Adipose tissue (tissue), 3 donors: ENCODE data around the gene TRIM54. TPM values are rescaled to one million over a fixed set of nuclear protein-coding genes. Genes with fewer than 3 reads are reported as not detected.
"Not testable (repeated sequence)": the region's sequence is repeated elsewhere in the genome, so short reads cannot be mapped to it uniquely, and the experiment has no call there.

Experiments used
- H3K27ac ChIP-seq: one replicate; pipeline ENCODE4 v1.5.1; 2013; ENCODE audit warnings: low read depth, low read length
- WGBS, 3 donors: extraction: QIAGEN DNeasy Blood & Tissue Kit; methylation state at CpG; one replicate each; pipeline ENCODE4 v1.1.7; 2013; 5-methylcytosine and 5-hydroxymethylcytosine counted together
- polyA plus RNA-seq, 3 donors: library from polyadenylated mRNA; stranded (reverse); fragments of 200-250 nt; gene quantifications; one replicate each; pipeline ENCODE4 v1.2.3, GENCODE V29; 2013
- donor health status: healthy with polysubstance abuse.
- donor health status: Bipolar disorder and iron deficiency.
- donor health status: healthy.

TRIM54 gene
- polyA plus RNA-seq, 3 donors, result 0.03 to 1.3 (median 0.90) TPM

- not testable (repeated sequence) for H3K27ac ChIP-seq
- WGBS, 3 donors, result 62 to 82% (median 80%) methylated on average over 15 of the region's 15 CpGs
Observed at GRCh38 chr2:27272537-27273522, 9.4 kb upstream of the TRIM54 start.

GRCh38 chr2:27275211-27276150, 6.7 kb upstream of the TRIM54 start, which contains the start of gene DNAJC5G:
TSS of gene DNAJC5G (plus strand) at chr2:27275433. CDS start at chr2:27276729, 1,296 bp downstream.
- no peak within 1 kb of the TSS for H3K27ac ChIP-seq
- WGBS, 3 donors, result 68 to 84% (median 82%) methylated on average over 31 to 39 of the region's 39 CpGs

- 67 to 72% (median 68%) methylated on average over 1 of the region's 1 CpG for WGBS, 3 donors
Observed at GRCh38 chr2:27278010-27278409, 4.2 kb upstream of the TRIM54 start.

GRCh38 chr2:27280826-27281225, 1.4 kb upstream of the TRIM54 start:
- 62 to 87% (median 71%) methylated on average over 3 of the region's 3 CpGs for WGBS, 3 donors
- no peak overlapping the region for H3K27ac ChIP-seq

More at GRCh38 chr2:27278010-27278409, 4.2 kb upstream of the TRIM54 start:
- H3K27ac ChIP-seq, result no peak overlapping the region

- no peak overlapping the region for H3K27ac ChIP-seq
- WGBS, 3 donors, result 67 to 81% (median 80%) methylated on average over 3 of the region's 3 CpGs
Observed at GRCh38 chr2:27281442-27281841, 787 bp upstream of the TRIM54 start.

GRCh38 chr2:27282892-27283291, 663 bp downstream of the TRIM54 start:
- 36 to 44% (median 42%) methylated on average over 5 of the region's 5 CpGs for WGBS, 3 donors
- H3K27ac ChIP-seq, result no peak overlapping the region

GRCh38 chr2:27284996-27285395, 2.8 kb downstream of the TRIM54 start:
- WGBS, 3 donors, result 82 to 94% (median 94%) methylated on average over 1 of the region's 1 CpG
- H3K27ac ChIP-seq, result no peak overlapping the region

- H3K27ac ChIP-seq, result no peak overlapping the region
- 68 to 80% (median 72%) methylated on average over 6 of the region's 6 CpGs for WGBS, 3 donors
Observed at GRCh38 chr2:27285481-27285880, 3.3 kb downstream of the TRIM54 start.

GRCh38 chr2:27288610-27289009, 6.4 kb downstream of the TRIM54 start:
- WGBS, 3 donors, result 21 to 50% (median 22%) methylated on average over 3 of the region's 3 CpGs
- no peak overlapping the region for H3K27ac ChIP-seq

GRCh38 chr2:27290549-27290948, 8.3 kb downstream of the TRIM54 start:
- no peak overlapping the region for H3K27ac ChIP-seq
- WGBS, 3 donors, result 64 to 87% (median 79%) methylated on average over 5 of the region's 5 CpGs

GRCh38 chr2:27291865-27292264, 9.6 kb downstream of the TRIM54 start:
- H3K27ac ChIP-seq, result no peak overlapping the region
- 41 to 58% (median 53%) methylated on average over 6 of the region's 6 CpGs for WGBS, 3 donors

GRCh38 chr2:27294928-27295327, 12.7 kb downstream of the TRIM54 start:
- no peak overlapping the region for H3K27ac ChIP-seq
- WGBS, 3 donors, result 82 to 91% (median 85%) methylated on average over 8 of the region's 8 CpGs

GRCh38 chr2:27296481-27296880, 14.3 kb downstream of the TRIM54 start:
- WGBS, 3 donors, result 41 to 56% (median 46%) methylated on average over 4 of the region's 4 CpGs
- H3K27ac ChIP-seq, result no peak overlapping the region

GRCh38 chr2:27297195-27297594, 15.0 kb downstream of the TRIM54 start:
- WGBS, 3 donors, result 75 to 91% (median 86%) methylated on average over 3 of the region's 3 CpGs
- H3K27ac ChIP-seq, result no peak overlapping the region

- WGBS, 3 donors, result 77 to 86% (median 83%) methylated on average over 18 of the region's 18 CpGs
Observed at GRCh38 chr2:27298391-27299080, 16.3 kb downstream of the TRIM54 start.

GRCh38 chr2:27300606-27301005, 18.4 kb downstream of the TRIM54 start:
- 81 to 91% (median 86%) methylated on average over 4 of the region's 4 CpGs for WGBS, 3 donors
- H3K27ac ChIP-seq, result not testable (repeated sequence)

More at GRCh38 chr2:27298391-27299080, 16.3 kb downstream of the TRIM54 start:
- no peak overlapping the region for H3K27ac ChIP-seq

- H3K27ac ChIP-seq, result no peak overlapping the region
- 20 to 23% (median 22%) methylated on average over 25 of the region's 25 CpGs for WGBS, 3 donors
Observed at GRCh38 chr2:27303093-27304025, 21.1 kb downstream of the TRIM54 start.
